HG03045 (cell line): ENCODE results near the gene TSN.
"Not testable (repeated sequence)": the region's sequence is repeated elsewhere in the genome, so short reads cannot be mapped to it uniquely, and the experiment has no call there.

ENCODE experiments used
- ATAC-seq: cut with Tn5 transposase; IDR thresholded peaks from one replicate; pipeline ENCODE4 v1.9.1; 2021; ENCODE audit warnings: mild to moderate bottlenecking, moderate library complexity; ENCODE audit not compliant: unreplicated experiment

Gene TSN

DNA sequence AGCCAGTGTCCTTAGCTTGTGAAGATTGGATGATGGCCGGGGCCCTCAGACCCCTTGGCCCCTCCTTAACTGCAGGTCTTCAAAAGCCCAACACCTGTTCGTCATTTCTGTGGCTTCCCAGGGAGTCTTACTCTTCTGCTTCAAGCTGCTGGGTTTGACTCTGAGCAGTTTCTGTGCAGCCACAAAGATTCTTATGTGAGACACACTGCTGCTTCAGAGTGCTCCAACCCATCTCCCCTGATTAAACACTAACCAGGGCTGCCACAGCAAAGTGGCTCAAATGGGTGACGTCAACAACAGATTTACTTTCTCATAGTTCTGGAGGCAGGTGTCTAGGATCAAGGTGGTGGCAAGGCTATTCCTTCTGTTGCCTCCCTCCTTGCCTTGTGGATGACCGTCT lies 40.8 kb downstream of the TSN start:
- no peak for ATAC-seq

DNA sequence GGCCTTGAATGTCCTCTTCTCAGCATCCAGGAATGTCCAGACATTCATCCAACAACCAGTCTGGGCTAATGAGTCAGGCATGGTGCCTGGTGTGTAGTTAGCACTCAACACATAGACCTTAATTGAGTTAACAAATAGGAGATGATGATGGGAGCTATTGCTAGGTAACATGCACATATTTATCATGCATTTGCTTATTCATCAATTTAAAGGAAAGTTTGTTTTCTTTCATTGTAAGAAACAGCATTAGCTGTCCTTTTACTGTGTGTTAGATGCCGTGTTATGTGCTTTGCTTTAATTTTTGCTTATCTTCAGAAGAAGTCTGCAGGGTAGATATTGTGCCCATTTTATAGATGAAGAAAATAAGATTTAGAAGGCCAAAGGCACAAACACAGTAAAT lies 43.2 kb downstream of the TSN start:
- no peak for ATAC-seq

DNA sequence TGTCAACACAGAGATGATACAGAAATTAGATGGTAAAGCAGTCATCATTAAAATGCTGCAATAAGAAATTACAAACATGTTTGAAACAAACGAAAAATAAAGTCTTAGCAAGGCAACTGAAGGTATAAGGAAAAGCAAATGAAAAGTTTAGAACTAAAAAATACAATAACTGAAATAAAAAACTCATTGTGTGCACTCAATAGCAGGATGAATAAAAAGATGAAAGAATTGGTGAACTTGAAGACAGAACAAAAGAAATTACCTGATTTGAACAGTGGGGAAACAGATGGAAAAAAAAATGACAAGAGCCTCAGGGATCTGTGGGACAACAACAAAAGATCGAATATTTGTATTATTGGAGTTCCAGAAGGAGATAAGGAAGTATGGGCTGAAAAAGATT lies 46.5 kb downstream of the TSN start:
- no peak for ATAC-seq

DNA sequence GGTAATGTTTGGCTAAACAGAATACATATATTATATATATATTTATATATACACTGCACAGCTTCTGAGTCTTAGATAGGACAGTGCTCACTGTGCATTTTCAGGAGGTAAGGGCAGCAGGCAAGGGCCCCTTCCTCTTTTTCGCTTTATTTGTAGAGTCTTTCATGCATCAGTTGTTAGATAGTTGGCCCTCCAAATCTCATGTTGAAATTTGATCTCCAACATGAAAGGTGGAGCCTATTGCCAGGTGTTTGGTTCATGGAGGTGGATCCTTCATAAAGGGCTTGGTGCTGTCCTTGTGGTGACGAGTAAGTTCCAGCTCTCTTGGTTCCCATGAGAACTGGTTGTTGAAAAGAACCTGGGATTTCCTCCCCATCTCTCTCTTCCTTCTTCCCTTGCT lies 48.1 kb downstream of the TSN start:
- ATAC-seq, result no peak

DNA sequence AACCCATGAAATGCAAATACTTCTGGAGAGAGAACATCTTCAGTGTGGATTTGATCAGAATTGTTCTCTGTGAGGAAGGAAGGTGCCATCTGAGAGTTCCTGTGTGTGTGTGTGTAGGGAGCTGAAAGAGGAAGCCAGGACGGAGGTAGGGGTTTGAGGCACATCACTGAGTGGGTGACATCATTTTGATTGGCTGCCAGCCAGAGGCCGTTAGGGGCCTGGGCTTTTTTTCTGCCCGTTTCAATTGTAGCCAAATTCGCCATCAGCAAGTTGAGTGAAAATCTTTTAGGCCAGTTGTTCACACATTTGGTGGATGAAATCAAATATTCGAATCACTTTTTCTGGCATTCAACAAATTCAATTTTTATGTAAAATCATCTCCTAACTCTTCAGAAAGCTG lies 48.9 kb downstream of the TSN start:
- no peak for ATAC-seq

DNA sequence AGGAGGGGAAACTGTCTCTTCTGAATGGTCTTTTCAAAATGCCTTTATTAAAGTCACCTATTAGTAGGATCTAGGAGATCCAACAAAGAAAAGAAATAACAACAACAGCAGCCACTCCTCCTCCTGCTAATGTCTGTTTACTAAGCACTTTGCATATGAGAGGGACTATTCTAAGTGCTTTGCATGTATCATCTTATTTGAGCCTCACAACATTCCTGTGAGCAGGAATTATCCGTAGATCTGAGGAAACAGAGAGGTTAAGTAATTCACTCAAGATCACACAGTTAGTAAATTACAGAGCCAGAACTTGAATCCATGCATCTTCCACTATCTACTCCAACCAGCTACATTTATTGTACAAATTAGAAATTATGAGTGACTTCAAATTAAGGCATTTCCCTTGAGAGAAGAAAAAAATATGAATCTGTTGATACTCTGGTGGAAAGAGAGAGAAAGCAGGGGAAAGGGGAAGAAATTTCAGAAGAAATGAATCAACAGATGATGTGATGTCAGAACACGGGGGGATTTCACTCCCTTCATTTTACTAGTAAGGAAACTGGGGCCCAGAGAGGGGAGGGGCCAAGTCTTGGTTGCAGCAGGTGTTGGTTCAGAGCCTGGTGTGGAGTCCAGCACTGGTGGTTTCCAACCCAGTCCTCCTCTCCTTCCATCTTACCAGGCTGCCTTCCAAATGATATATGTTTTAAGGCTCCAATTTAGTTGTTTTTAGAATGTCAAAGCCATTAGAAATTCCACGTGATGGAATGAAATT lies 49.7 kb downstream of the TSN start:
- no peak for ATAC-seq

DNA sequence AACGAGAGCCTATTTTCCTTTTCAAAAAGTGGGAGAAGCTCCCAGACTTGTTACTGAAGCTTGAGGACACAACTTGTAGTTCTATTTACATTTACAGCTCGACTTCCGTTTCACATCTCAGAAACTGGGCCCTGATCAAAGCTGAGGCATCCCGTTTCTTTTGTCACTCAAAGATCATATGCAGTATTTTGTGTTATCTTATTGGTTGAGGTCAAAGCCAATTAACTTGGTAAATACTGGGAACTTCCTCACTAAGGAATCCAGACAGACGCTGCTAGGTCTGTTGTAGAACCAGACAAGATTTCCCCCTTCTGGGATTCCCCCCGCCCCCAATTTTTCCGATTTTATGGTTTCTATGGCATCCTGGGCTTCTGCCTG lies 50.3 kb downstream of the TSN start:
- no peak for ATAC-seq

DNA sequence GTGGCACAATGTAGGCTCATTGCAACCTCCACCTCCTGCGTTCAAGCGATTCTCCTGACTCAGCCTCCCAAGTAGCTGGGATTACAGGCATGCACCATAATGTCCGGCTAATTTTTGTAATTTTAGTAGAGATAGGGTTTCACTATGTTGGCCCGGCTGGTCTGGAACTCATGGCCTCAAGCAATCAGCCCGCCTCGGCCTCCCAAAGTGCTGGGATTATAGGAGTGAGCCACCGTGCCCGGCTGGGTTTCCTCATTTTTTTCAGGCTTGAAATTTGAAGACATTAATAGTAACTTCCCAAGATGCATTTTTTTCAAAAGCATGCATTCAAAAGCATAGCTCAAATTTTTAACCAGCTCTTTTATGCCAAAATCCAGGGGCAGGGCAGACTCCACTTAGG lies 52.3 kb downstream of the TSN start:
- ATAC-seq, result not testable (repeated sequence)

DNA sequence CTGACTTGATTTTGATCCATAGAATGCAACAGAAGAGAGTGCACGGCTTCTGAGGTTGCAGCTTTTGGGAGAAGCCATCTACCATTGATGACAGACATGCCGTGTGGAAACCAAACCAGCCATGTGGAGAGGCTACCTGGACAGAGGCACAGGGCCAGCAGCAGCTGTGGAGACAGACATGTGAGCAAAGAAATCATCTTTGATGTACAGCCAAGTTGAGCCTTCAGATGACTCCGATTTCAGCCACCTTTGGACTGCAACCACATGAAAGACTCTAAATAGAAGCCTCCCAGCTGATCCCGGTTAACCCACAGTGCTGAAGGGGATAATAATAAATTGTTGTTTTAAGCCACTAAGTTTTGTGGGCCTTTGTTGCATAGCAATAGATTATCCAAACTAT lies 54.2 kb downstream of the TSN start:
- ATAC-seq, result no peak

DNA sequence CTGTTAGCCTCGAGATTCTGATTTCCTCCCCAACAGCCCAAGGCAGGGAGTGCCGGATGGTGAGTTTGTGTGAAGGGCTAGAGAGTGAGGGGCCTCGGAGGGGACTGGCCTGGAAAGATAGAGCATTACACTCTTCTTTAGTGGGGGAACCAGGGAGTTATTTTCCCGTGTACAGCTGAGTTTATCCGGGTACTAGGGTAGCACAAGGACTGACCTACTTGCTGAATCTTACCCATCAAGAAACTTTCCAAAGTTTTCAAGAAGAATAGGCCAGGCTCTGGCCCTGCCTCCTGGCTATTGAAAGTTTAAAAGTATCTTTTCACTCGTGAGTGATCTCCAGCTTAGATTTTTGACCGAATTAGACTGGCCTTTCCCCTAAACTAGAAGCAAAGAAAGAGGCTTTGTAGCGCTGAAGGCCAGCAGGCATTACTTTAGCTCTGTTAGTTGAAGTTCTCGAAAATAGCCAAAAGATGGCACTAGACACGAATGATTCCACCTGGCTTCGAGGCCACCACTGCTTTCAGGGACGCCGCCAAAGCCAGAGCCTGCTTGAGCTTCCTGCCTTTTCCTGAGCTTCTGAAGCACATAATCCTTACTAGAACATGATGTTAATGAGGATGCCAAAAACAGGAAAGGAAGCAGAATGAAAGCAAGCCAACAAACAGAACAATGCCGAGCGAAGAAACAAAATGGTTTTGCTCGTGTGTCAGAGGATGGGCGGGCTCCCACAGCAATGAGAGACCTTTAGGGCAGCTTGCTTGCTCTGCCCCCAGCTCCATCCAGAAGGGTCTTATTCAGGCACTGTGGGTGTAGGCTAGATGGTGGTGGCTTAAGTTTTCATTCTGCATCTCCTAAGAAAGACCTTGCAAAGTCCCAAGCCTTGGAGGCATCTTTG lies 55.8 kb downstream of the TSN start:
- ATAC-seq, result no peak

DNA sequence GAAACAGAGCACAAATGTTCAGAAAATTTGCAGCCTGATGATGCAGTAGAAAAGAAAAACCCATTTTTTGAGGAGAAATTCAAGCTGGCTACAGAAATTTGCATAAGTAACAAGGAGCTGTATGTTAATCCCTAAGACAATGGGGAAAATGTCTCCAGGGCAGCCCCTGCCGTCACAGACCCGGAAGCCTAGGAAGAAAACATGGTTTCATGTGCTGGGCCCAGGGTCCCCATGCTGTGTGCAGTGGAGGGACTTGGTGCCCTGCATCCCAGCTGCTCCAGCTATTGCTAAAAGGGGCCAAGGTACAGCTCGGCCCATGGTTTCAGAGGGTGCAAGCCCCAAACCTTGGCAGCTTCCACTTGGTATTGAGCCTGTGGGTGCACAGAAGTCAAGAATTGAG lies 57.6 kb downstream of the TSN start:
- not testable (repeated sequence) for ATAC-seq

DNA sequence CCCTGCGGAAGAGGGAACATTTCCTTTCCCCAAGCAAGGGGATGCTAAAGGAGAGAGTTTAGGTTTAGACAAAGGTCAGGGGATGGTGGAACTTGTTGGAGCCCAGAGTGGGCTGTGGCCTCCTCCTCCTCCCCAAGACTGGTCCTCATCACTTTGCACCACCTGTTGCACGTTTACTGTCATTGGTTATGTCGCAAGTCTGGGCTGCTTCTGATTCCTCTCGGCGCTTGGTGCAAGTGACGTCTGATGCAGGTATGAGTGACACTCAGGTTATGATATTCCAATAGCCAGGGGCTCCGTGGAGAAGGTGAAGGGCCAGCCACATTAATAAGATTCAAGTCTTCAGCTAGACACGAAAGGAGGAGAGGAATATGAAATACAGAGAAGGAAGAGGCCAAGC lies 59.8 kb downstream of the TSN start:
- ATAC-seq, result no peak

DNA sequence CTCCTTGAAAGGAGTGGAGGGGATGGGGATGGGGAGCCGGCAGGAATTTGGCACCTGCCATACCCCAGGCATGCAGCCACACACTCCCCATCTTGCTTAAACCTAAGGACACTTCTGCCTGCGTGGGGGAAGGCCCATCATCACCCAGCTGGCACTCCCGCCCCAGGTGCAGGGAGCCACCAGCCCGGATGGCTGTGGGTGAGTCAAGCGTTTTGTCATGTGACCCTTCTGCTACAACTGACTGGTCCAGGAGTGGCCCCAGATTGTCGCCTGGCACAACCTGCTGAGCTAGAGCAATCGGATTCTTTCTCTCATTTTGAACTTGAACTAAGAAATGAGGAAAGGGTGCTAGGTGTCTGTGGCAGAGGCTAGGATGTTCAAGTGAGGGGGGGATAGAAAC lies 61.3 kb downstream of the TSN start:
- ATAC-seq, result no peak

DNA sequence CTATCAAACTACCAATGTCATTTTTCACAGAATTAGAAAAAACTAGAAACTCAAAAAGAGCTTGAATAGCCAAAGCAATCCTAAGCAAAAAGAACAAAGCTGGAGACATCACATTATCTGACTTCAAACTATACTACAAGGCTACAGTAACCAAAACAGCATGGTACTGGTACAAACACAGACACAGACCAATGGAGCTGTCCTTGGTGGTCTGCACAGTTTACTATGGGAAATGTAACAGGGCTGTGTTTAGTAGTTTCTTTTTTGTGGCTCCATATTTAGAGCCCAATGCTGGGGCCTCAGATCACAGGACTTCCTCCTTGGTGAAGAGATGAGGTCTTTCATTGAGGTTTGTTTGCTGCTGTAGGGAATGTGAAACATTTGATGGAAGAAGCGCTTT lies 61.9 kb downstream of the TSN start:
- not testable (repeated sequence) for ATAC-seq
